Stimulated activated CD4-positive, alpha-beta T cell treated with anti-CD3 and anti-CD28 coated beads, Interleukin-4, amount 100 ng/mL, for 48 hours (primary cell): ENCODE data around the gene MAN1B1.

Source experiments
- DNase-seq, 2 donors: peaks; one replicate each; pipeline ENCODE4 v3.0.0-alpha.2; 2020; ENCODE audit warnings: low read depth in 2 of 2

MAN1B1 gene

DNA sequence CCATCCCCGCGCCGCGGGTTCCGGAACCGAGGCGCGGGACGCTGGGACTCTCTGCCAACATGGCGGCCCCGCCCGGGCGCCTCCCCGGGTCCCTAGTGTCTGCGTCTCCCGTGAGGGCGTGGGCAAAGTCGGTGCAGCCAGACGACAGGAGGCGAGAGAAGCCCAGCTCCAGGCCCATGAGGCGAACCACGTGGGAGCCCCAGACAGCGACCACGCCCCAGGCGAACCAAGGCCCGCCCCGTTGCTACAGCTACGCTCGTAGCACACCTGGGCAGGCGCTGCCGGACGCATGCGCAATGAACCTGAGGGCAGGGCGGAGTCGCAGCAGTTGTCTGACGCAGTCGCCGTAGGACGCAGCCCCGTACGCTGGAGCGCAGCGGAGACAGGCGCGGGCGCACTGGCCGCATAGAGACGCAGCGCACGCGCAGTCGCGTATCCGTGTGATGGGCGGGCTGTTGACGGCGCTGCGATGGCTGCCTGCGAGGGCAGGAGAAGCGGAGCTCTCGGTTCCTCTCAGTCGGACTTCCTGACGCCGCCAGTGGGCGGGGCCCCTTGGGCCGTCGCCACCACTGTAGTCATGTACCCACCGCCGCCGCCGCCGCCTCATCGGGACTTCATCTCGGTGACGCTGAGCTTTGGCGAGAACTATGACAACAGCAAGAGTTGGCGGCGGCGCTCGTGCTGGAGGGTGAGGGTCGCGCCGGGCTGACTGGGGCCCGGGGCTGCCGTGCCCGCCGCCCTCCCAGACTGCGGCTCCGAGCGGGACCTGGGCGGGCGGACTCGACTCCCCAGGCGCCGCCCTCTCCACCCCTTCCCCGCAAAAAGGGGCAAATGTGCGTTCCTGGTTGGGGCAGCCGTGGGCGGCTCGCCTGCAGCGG lies at the start of gene MAN1B1:
TSS of gene MAN1B1 (plus strand) at position 455 of the 878 bp plus-strand sequence. CDS start at position 470, 15 bp downstream.
- DNase-seq: peak; percentile 99

DNA sequence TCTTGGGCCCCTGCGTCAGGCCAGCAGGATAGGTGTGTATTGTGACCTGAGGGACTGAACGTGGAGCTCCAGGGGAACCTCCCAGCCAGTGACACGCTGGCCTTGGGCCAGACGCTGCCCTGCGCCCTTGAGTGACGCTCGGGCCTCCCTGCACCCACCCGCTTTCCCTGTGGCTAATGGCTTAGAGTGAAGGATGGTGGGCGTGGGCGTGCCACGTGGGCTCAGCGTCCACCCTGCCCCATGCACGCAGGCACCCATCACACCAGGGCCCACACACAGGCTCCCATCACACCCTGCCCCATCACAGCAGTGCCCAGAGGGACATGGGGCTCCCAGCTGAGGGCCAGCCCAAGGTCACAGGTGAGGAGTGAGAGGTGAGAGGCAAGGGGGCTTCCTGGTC lies 49.8 kb upstream of the MAN1B1 start:
- no peak for DNase-seq

DNA sequence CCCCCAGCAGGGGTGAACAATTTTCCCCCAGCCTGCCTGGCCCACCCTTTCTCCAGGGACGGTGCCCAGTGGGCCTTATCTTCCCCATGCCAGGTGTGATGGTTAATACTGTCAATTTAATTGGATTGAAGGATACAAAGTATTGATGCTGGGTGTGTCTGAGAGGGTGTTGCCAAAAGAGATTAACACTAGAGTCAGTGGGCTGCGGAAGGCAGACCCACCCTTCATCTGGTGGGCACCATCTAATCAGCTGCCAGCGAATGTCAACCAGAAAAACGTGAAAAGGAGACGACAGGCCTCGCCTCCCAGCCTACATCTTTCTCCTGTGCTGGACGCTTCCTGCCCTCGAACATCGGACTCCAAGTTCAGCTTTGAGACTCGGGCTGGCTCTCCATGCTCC lies 49.3 kb upstream of the MAN1B1 start:
- DNase-seq: no peak

DNA sequence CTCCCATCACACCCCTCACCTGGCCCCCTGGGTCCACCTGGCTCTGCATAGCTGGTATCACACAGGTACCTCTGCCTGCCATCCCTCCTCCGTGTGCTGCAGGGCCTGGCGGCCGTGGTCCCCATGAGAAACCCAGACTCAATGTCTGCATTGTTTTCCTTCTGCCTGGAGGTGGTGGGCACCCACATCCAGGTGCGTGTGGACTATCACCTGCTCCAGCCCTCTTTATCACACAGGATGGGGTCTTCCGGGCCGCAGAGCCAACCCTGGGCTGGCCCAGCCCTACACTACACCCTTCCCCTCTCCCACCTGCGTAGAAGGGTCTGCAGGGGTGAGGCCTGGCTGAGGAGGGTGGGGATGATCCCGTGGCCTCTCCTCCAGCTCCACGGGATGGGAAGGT lies 47.9 kb upstream of the MAN1B1 start:
- DNase-seq: no peak

DNA sequence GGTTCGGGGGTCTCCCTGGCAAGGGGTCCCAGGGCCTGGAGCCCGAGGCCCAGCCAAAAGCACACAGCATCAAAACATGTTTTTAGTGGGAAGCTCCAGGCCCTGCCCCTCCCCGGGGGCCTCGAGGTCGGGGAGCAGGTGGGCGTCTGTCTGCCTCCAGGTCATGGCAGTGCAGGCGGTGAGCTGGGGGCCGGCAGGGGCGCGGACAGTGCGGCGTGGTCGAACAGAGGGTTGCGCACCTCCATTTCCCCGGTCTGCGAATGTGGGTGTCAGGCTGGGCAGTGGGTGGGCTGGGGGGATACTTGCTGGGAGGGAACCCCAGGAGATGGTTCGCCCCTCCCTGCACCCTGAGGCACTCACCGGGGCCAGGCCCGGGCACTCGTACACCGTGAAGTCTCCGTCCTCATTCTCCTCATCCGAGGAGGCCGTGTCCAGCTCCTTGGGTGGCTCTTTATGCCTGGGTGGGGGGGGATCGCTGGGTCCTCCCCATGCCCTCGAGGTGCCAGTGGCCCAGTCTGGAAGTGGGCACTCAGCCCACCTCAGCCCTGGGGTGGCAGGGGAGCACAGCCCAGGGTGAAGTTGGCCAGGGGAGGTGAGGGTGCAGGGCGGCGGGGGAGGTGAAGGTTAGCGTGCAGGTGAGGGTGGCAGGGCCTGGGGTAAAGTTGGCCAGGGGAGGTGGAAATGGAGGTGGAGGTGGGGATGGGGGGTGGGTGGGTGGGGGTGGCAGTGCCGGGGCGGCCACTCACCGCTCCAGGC lies 47.0 kb upstream of the MAN1B1 start:
- DNase-seq: no peak

DNA sequence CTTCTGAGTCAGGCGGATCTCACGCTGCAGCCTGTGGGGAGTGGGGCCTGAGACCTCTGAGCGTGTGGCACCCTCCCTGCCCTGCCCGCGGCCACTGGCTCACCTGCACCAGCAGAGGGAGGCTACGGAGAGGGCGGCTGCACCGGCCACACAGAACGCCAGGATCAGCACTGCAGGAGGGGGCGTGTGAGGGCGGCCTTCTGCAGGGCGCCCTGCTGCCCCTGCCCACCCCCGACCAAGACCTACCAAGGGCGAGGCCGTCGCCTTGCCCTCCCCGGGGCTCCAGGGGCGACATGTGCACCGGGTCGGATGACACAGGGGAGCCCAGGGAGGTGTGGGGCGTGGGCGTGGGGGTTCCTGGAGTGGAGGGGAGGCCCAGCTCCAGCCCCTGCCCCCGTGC lies 46.2 kb upstream of the MAN1B1 start:
- DNase-seq: no peak

DNA sequence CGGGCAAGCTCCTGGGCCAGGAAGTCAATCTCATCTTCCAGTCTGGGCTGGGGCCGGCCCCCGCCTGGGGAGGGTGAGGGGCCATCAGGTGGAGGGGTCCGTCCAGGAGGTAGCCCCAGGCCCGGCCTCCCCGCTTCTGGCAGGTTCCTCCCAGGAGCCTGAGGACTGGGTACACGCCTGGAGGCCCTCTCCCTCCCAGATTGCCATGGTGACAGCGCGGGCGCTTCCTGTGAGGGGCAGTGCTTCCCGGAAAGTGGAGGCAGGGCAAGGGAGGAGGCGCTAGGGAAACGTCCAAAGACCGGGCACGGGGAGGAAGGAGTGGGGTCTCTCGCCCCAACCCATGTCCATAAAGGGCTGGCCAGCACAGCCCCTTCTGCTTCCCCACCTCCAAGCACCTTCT lies 45.7 kb upstream of the MAN1B1 start:
- DNase-seq: no peak

DNA sequence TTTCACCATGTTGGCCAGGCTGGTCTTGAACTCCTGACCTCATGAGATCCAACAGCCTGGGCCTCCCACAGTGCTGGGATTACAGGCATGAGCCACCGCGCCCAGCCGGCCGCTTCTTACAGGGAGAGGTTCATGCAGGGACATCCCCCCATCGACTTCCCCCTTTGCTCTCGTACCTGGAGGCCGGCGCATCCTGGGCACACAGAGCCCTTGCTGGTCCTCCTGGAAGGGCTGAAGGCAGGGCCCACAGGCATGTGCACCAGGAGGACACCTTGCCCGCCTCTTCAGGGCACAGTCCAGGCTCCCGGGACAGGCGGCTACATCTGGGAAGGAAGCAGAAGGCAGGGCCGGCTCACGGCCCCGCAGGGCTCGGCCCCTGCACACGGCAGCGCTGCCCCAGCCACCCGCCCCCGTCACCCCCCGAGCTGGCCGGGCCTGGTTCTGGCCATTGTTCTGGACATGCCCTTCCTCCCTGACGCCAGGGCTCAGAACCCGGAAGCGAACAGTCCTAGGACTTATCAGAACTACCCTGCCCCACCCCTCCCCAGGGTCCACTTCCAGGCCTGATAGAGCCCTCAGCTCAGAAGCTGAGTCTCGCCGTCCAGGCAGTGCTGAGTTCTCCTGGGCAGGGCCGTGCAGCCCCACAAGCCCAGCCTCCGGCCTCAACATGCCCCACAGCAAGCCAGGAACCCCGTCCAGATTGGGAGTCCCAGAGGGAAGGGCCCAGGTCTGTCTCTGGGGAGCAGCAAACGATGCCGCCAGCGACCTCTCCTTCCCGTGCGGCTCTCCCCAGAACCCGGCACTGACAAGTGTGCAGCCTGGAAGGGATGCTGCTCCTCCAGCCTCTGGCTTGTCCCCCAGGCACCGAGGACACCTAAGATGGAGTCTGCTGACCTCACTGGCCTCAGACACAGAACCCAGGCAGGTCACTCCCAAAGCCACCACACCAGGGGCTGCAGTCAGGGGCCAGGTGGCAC lies 43.7 kb upstream of the MAN1B1 start:
- DNase-seq: no peak

DNA sequence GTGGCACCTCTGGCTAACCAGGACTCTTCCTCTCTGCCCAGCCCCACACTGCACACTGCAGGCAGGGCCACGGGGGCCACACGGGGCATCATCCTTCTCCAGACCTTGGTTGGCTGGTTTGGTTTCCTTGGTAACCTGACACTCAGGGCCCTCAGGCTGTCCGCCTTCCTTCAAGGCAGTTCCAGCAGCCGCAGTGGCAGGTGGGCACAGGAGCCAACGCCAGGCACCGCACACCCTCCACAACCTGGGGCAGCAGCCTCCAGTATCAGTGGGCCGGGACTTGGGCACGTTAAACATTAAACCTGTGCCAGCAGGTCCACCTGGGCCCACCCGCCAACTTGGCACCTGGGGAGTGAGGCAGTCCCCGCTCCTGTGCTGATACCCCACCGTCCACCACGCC lies 42.7 kb upstream of the MAN1B1 start:
- DNase-seq: no peak

DNA sequence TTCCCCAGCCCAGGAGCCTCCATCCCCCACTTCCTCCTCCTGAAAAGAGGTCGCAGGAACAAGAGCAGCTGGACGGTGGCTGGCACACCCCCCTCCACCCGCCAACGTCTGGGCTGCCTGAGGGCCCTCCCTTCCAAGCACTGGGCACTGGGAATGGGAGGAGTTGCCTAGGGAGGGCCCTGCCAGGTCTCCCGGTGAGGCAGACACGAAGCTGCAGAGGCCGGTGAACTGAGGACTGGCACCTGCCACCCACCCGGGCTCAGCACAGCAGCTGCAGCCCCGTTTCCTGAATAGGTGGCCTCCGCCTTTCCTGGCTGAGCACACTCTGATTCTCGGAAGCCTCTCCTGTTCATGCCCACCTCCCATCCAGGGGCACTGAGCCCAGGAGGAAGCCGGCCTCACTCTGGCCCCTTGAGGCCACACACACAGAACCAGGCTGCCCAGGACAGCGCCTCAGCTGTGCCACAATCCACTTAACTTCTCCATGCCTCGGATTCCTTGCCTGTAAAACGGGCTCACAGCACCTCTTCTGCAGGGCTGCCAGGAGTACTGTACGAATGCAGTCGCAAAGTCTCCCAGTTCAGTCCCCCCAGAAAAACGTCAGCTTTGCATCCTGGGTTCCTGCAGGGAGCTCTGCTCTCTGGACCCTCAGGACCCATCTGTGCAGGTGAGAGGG lies 42.1 kb upstream of the MAN1B1 start:
- DNase-seq: no peak

DNA sequence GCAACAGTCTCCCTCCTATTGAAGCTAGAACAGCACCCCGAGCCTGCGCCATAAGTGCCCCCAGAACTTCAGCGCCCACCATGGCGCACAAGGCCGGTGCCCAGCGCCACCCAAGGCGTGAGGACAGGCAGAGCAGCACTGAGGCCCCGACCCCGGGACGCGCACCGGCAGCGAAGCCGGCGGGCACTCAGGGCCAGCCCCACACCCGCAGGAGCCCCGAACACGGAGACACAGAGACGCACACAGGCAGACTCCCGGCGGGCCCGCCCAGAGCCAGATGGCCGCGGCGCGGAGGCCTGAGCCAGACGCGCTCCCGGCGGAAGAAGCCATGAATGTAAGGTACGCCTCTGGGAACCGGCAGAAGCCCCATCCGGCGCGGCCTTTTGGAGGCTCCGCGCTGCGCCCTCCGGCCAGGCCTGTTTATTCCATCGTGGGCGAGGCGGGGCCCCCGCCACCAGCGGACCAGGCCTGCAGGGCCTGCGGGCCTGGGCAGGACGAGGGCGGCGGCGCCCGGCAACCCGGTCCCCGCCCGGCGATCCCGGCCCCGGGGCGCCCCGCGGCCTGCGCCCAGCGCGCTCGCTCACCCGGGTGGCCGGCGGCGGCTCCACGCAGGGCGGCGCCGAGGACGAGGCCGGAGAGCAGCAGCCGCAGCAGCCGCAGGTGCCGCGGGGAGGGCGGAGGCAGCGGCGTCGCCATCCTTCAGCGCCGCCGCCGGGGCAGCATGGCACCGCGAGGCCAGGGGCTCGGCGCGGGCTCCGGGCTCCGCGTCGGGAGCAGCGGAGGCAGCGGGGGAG lies 41.3 kb upstream of the MAN1B1 start:
- DNase-seq: no peak

DNA sequence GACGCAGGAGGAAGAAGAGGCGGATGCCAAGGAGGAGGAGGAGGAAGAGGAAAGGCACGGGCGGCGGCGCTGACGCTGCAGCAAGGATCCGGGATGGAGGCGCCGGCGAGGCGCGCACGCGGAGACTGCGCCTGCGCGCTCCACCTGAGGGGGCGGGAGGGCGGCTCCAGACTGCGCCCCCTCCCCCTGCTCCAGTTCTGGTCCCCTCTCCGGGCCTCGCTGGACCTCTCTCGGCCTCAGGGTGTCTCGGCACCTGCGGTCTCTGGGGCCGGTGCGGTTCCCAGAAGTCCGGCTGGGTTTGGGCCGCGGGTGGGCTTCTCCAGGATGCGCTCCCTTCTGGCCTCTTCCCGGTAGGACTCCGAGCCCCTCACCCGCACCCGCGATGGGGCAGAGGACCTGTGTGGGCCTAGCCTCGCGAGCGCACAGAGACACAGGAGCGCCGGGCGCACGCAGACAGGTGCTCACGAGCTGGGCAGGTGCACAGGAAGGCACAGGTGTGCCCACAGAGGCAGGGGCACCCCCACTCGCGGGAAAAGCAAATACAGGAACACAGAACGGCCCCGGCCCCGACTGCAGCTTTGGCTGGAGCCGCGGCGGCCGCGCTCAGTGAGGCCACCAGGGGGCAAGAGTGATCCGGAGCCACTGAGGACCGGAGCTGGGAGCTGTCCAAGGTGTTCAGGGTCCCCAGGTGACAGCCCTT lies 40.5 kb upstream of the MAN1B1 start, which contains the start of gene NPDC1:
TSS of gene NPDC1 (minus strand) at position 90 of the 700 bp plus-strand sequence. CDS start 188 bp downstream, outside the sequence.
- DNase-seq: peak; percentile 80

DNA sequence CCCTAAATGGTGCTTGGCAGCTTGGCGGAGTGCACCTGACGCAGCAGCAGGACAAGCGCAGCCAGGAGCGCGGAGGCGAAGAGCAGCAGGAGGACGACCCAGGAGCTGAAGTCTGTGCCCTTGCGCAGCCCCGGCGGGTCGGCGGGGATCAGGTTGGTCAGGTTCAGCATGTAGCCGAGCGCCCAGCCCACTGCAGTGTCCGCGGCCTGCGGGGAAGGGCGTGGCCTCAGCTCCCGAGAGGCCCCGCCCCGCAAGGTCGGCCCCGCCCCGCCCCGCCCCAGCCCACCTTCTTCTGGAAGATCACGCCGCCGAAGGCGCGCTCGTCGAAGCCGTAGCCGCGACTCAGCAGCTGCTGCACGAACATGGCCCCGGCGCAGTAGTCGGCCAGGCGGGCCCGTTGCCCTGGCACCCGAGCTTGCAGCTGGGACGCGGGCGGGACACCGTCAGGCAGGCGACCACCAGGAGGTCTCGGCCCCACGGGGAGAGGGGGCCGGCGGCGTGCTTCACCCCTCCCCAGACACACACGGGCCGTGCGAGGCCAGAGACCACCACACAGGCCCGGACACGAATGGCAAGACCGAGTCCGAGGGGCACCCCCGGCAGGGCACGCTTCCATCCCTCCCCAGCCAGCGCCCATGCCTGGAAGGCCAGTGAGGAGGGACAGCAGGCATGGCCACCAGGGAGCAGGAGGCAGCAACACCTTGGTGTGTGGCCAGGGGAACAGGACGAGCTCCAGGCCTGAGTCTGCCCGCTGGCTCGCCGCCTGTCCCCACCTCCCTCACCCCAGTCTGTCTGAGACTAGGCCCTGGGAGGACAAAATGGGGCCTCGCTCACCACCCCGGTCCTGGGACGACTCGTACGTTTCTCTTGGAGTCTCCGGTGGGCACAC lies 37.9 kb upstream of the MAN1B1 start:
- no peak for DNase-seq

DNA sequence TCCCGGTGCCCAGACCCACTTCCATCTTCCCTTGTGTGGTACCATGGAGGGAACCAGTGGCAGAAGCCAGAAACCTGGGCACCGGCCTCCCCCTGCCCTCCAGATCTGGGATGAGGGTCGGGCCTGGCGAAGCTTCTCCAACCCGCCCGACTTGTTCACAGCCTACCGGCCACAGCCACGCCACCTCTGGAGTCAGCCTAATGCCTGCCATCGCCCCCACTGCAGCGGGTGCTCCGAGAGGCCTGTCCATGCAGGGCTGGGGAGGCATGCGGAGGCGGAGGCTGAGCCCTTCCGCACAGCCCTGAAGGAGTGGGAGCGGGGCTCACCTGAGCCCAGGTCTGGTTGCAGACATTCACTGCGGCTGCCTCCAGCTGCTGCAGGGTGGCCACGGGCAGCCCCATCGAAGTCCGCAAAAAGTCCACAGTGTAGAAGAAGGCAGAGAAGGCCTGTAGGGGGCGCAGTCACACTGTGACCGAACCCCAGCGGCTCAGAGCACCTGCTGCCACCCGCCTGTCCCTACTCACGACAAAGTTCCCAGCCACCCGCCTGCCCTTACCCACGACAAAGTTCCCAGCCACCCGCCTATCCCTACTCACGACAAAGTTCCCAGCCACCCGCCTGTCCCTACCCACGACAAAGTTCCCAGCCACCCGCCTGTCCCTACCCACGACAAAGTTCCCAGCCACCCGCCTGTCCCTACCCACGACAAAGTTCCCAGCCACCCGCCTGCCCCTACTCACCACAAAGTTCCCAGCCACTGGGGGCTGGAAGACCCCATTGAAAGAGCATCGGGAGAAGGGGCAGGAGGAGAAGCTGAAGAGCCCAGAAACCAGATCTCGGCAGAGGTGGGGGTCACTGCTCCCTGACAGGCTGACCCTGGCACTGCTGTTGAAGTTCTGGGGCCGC lies 37.0 kb upstream of the MAN1B1 start:
- DNase-seq: peak; percentile 62 to 80

DNA sequence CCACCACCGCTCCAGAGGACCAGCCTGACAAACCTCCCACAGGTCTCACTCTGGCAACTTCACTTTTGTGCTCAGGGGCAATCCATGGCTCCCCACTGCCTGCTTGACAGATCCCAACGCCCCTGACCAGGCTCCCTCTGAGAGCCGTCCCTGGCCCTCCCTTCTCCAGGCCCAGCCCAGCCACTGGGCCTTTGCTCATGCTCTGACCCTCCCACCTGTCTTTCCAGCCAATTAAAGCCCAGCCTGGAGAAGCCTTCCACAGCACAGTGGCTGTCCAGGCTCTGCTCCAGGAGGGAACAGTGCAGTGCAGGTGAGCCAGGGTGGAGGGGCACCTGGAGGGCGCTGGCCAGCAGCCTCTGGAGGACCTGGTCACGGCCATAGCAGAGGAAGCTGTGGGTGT lies 36.2 kb upstream of the MAN1B1 start:
- no peak for DNase-seq

DNA sequence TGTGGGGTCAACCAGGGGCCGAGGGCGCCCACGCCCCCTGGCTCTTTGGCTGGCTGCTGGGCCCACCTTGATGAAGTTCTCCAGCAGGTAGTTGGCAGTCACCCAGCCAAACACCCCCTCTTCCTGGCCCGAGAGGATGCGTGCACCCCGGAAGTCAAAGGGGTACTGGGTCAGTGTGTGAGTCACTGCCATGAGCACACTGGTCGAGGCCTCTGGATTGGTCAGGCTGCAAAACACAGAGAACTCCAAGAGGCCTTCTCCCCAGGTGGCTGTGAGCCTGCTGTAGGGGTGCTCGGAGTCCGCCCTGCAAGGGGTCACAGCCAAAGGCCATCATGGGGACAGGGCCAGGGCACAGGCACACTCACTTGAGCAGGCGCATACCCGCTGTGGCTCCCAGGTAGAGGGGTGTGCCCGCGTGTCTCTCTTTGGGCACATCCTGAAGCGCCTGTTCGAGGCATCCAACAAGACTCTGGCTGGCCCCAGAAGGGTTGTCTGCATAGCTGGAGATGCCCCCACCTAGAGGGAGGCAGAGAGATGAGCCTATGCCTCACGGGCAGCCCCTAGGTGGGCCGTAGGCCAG lies 35.5 kb upstream of the MAN1B1 start:
- no peak for DNase-seq

DNA sequence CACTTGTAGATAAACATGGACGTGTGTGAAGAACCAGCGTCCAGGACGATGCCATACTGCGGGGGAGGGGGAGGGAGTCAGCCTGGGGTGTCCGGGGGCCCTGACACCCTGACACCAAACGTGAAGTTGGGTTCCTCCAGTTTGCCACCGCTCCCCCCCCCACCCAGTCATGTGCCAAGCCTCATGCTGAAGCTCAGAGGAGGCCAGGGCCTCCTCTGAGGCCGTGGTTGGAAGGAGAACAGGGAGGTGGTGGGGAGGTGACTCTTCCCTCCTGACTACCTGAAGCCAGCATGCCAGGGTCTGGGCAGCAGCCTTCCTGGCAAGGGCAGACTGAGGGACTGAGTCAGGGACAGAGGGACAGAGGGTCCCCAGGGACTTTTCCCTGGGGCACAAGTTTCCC lies 34.5 kb upstream of the MAN1B1 start:
- no peak for DNase-seq
